Endothelial cell of hepatic sinusoid (primary cell): ENCODE data around the gene R3HDML.
"Not testable (repeated sequence)": the region's sequence is repeated elsewhere in the genome, so short reads cannot be mapped to it uniquely, and the experiment has no call there.

Experiments
- in situ Hi-C: cut with HindIII; loops from 2 replicates; pipeline ENCODE4 v1.10.0; 2017; ENCODE audit warnings: low sequenced_read_pairs

R3HDML gene

DNA sequence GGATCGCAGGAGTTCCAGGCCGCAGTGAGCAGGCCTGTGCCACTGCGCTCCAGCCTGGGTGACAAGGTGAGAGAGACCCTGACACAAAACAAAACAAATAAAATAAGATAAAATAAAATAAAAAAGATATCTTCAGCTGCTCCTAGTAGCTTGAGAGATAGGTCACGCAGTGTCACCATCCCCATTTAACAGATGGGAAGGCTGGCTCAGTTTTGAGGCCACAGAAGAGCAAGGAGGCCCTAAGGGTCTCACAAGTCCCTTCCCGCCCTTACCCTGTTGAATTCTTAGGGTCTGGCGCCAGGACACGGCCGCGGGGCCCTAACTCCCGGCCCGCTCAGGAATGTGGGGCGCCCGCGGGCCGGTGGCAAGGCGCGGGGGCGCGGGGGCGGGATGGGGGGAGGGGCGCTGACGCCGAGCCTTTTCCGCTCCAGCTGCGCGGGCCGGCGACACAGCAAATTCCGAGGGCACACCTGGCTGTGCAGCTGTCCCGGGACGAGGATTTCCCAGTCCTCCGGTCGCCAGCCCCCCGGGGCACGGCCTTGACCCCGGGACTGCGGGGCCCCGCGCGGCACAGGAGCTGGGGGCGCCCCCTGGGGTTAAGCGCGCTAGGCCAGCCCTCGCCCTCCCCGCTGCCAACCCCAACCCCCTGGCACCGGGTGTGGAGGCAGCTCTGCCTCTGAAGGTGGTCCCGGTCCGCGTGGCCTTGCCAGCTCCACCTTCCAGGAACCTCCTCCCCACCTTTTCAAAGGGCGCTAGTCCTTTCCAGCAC lies 10.3 kb upstream of the R3HDML start:
- in situ Hi-C loops = loop anchor here (10.0 kb wide), 1 partner anchor 232 kb away; no protein-coding TSS in a partner anchor

DNA sequence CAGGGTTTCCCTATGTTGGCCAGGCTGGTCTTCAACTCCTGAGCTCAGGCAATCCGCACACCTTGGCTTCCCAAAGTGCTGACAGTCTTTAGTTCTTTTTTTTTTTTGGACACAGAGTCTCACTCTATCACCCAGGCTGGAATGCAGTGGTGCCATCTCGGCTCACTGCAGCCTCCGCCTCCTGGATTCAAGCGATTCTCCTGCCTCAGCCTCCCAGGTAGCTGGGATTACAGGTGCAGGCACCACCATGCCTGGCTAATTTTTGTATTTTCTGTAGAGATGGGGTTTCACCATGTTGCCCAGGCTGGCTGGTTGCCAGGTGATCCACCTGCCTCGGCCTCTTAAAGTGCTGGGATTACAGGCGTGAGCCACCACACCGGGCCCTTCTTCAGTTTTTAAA lies 9.1 kb upstream of the R3HDML start:
- in situ Hi-C loops = loop anchor here (10.0 kb wide), 1 partner anchor 233 kb away; no protein-coding TSS in a partner anchor

DNA sequence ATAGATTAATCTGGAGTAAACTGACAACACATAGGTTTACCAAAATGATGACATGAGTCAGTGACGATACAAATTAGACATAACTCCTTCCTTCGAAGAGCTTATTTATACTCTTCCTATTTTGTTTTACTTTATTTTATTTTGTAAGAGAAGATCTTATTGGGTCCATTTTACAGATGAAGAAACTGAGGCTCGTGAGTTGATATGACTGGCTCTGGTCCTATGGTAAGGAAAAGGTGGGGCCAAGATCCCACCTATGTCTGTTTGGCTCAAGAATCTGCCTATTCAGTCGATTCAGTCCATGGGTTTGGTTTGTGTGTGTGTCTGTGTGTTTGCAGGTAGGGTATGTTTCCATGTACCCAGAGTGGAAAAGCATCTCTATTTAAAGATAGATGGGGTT lies 8.4 kb upstream of the R3HDML start:
- in situ Hi-C loops = loop anchor here (10.0 kb wide), 1 partner anchor 234 kb away; no protein-coding TSS in a partner anchor

DNA sequence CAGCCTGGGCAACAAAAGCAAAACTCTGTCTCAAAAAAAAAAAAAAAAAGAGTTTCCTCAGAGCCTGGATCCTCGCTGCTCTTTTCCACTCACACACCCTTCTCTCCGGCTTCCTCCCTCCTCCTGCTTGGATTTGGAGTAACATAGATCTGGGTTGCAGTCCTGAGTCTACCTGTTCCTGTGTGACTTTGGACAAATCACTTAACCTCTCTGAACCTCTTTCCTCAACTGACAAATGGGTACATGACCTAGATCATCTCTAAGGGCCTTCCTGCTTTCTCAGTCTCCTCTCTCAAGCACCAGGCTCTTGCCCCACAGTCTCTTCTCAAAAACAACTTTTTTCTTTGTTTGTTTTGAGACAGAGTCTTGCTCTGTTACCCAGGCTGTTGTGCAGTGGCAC lies 5.6 kb upstream of the R3HDML start:
- in situ Hi-C loops = no loop called here

DNA sequence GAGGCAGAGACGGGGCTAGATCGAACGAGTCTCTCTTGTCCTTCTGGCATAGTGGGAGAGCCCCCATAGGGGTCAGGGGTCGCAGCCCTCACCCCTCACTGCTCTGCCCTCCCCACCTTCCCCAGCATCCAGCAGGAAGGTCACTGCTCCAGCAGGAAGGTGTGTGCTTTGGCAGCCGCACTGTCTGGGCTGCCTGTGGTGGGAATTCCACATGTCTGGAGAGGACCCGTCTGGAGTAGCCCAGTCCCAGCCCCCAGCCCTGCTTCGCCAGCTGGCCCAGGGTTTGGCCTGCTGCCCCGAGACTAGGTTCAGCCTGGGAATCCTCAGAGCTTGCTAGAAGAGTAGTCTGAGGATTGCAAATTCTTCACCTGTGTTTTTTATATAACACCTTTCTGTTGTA lies 2.5 kb upstream of the R3HDML start:
- in situ Hi-C loops = no loop called here

DNA sequence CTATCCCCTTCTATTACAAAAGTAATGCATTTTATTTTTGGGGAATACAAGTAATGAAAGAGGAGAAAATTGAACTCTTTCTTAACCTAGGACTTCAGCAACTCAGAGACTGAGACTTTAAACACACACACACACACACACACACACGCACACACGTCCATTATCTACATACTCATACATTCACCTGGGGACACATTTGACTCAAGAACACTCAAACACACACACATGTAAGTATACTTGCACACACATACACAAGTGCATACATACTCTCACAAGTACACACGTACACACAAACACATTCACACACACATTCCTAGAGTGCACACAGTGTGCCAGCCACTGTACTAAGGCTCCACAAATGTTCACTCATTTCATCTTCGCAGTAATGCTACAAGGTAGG lies 2.1 kb upstream of the R3HDML start:
- in situ Hi-C loops = no loop called here

DNA sequence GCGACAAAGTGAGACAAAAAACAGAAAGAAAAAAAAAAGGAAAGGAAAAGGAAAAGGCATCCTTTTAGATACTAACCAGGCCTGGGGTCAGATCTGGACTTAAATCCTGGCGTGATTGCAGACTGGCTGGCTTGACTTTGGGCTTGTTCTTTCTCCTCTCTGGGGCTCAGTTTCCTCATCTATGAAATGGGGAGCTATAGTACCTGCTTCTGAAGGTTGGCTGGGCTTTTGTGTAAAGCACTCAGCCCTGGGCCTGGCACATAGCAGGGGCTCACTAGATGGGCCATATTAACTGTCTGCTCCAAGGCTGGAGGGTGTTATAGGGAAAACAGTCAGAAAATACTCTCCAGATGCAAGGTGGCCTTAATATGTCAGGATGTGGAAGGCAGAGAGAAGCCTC lies 1.2 kb upstream of the R3HDML start:
- in situ Hi-C loops = no loop called here

DNA sequence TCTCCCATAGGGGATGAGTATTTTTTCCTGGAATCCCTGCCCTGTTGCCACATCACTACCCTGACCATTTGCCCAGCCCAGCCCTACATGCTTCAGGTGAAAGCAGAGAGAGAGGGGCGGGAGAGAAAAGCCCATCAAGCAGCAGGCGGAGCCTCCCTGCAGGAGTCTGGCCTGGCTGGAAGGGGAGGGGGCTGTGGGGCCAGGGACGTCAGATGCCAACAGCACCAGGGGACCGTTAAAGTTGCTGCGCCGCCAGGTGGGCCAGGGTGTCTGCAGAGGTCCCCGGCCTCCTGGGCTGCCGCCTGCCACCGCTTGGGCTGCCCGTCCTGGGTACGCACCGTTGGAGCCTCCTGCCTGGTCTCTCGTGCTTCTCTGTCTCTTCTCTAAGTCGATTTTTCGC lies 757 bp upstream of the R3HDML start:
- in situ Hi-C loops = no loop called here

DNA sequence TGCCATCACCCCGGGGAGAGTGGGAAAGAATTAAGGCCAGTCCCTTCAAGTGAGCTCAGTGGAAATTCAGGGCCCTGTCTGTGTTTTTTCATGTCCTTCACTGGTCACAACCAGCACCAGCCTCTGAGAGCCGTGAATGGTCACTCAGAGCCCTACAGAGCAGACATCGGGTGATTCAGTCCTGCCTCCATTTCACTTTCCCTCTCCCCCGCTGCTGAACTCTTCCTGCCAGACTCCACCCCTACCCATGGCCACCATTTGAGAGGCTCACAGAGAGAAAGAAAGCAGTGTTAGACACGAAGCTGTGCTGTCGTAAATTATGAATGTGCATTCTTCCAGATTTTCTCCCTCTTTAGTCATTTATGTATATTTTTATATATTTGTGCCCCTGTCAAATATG lies 5.4 kb downstream of the R3HDML start:
- in situ Hi-C loops = no loop called here

DNA sequence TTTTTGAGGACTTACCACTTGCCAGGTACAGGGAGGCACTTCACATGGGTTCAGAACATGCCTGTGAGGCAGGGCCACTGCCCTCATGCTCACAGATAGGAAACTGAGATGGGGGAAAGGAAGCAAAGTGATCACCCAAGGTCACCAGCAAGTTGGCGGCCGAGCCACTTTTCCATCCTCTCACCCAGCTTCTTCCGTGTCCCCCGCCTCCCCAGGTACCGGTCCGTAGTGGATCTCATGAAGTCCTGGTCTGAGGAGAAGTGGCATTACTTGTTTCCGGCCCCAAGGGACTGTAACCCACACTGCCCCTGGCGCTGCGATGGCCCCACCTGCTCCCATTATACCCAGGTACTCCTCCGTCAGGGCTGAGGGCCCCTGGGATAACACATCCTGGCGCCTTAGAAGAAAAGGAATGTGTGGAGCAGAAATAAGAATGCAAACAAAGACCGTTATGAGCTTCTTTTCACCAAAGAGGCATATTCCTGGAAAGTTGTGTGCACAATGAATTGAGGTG lies 6.4 kb downstream of the R3HDML start:
- in situ Hi-C loops = no loop called here

DNA sequence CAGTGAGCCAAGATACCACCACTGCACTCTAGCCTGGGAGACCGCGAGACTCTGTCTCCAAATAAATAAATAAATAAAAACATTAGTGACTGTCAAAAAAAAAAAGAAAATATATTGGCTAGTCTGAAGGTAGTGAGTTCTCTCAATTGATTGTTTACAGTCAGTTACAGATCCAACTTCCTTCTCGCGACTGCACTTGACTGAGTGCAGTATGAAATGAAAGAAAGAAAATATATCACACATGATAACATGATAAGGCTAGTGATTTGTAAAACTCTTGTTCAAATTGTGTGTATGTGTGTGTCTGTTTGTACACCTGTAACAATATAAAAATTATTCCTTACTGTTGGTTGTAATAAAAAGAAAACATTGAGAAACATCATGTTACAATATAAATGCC lies 7.9 kb downstream of the R3HDML start:
- in situ Hi-C loops = no loop called here

DNA sequence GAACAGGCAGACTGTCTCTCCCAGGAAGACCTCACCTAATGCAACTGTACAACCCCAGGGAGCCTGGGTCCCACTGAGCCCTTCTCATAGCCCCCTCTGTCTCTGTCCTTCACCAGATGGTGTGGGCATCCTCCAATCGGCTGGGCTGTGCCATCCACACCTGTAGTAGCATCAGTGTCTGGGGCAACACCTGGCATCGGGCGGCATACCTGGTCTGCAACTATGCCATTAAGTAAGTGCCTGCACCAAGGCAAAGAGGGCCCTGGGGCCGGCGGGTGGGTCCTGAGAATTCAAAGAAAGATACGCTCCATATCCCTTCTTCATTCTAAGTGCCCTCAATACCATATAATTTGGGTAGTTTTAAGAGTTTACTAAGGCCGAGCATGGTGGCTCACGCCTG lies 8.3 kb downstream of the R3HDML start:
- in situ Hi-C loops = no loop called here

DNA sequence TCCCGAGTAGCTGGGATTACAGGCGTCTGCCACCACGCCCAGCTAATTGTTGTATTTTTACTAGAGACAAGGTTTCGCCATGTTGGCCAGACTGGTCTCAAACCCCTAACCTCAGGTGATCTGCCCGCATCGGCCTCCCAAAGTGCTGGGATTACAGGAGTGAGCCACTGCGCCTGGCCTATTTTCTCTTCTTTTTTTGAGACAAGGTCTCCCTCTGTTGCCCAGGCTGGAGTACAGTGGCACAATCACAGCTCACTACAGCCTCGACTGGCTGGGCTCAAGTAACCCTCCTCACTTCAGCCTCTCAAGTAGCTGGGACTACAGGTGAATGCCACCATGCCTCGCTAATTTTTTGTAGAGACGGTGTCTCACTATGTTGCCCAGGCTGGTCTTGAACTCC lies 9.1 kb downstream of the R3HDML start:
- in situ Hi-C loops = not testable (repeated sequence)

DNA sequence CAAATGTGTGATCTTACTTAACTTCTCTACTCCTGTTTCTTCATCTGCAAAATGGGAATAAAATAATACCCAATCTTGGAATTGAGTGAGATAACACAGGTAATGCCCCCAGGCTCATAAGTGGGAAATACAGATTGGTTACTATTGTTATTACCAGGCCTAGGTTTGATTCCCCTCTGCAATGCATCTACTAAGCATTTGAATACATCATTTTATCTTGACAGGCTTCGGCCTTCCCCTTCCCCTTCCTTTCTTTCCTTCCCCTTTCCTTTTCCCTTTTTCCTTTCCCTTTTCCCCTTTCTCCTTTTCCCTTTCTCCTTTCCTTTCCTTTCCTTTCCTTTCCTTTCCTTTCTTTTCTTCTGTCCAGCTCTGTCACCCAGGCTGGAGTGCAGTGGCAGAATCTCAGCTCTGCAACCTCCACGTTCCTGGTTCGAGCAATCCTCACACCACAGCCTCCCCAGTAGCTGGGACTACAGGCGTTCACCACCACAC lies 11.4 kb downstream of the R3HDML start:
- in situ Hi-C loops = no loop called here

DNA sequence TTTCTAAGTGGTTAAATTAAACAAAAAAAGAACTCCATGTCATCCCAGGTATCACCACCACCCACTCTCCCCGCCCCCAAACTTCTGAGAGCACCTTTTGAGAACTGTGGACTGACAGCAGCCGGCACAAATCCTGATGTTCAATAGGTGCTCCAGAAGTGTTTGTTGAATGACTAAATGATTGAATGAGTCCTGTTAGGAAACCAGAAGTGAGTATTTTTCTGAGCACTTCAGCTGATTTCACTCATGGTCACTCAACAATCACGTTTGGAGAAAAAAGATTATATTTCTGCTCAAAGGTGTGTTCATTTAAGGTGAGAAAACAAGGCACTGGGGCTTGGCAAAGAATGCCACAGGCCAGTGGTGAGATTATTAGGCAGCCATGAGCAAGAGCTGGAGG lies 12.5 kb downstream of the R3HDML start:
- in situ Hi-C loops = no loop called here

DNA sequence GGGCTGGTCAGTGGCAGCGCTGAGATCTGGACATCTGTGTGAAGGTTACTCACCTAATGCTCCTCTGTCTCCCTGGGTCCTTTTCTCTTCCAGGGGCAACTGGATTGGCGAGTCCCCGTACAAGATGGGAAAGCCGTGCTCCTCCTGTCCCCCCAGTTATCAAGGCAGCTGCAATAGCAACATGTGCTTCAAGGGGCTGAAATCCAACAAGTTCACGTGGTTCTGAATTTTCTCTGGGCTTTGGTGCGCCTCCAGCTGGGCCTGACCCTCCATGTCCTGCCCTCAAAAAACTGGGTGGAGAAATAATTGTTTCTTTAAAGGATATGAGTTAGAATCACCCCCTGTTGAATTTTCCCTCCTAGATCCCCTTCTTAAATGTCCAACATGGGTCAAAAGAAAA lies 13.7 kb downstream of the R3HDML start:
- in situ Hi-C loops = no loop called here

DNA sequence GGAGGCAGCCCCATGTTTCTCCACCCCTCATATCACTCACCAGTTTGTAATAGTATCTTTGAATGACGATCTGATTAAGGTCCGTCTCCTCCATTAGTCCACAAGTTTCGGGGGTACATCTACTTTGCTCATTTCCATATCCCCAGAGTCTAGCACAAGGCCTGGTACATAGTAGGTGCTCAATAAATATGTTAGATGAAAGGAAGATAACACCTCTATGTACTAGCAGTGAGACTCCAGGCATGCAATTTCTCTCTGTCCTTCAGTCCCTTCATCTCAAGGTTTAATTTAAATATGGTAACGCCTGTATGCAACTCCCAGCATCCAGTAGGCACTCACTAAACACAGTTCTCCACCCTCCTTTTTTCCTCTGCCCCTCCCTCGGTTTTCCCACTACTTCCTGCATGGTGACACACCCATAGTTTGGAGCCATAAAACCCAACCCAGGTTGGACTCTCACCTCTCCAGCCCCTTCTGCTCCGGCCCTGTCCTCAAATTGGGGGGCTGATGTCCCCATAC lies 18.2 kb downstream of the R3HDML start:
- in situ Hi-C loops = no loop called here

DNA sequence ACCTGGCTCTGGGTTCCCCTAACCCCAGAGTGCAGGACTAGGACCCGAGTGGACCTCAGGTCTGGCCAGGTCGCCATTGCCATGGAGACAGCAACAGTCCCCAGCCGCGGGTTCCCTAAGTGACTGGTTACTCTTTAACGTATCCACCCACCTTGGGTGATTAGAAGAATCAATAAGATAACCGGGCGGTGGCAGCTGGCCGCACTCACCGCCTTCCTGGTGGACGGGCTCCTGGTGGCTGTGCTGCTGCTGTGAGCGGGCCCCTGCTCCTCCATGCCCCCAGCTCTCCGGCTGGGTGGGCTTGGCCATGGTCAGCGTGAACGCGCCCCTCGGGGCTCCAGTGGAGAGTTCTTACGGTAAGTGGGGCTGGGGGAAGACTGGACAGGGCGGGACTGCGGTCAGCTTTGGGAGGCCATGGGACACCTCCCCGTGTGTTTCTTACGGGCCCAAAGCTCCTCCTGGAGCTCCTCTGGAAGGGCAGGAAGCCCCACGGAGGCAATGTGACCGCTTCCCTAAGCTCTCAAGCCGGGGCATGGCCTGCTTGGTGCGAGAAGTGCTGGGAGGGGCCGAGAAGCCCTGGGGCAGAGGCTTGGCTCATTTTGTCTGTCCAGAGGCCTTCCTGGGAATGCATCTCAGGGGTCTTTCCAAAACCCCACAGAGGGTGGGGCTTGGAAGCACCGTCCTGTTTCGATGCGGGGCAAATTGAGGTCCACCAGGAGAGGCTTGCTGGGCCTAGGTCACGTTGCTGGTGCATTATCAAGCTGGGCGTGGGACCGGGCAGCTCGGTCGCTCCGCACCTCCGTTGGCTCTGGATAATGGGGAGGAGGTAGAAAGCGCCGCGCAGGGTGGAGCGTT lies 18.9 kb downstream of the R3HDML start, which contains the start of gene HNF4A:
HNF4A (plus strand) TSS at position 202 of the 855 bp plus-strand sequence; CDS start at position 308, 106 bp downstream.
- in situ Hi-C loops = no loop called here

DNA sequence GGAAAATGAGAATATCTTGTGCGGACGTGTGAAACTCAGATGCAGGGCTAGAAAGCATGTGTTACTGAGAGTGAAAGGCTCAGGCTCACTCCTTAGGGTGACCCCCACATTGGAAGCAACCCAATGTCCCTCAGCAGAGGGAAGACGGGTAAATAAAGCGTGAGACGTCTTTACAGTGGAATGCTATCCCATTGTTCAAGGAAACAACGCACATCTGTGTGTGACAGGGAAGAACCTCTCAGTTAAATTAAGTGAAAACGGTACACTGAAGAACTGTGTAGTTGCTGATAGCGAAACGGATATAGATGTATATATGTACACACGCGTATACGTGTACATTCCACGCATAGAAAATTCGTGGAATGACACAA lies 19.5 kb downstream of the R3HDML start:
- in situ Hi-C loops = no loop called here

DNA sequence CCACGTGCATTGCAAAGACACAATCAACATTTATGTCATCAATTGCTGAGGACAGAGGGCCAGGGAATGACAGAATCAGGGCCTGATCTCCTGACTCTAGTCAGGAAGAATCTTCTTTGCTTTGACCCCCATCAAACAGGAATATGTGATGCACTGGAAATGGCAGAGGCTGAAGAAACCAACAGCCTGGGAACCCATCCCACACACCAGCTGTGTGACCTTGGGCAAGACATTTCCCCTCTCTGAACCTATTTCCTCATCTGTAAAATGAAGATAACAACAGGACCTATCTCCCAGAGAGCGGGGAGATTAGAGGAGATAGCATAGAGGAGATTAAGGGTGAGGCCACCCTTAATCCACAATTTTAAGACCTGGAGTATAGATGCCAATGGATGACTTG lies 20.2 kb downstream of the R3HDML start:
- in situ Hi-C loops = no loop called here

DNA sequence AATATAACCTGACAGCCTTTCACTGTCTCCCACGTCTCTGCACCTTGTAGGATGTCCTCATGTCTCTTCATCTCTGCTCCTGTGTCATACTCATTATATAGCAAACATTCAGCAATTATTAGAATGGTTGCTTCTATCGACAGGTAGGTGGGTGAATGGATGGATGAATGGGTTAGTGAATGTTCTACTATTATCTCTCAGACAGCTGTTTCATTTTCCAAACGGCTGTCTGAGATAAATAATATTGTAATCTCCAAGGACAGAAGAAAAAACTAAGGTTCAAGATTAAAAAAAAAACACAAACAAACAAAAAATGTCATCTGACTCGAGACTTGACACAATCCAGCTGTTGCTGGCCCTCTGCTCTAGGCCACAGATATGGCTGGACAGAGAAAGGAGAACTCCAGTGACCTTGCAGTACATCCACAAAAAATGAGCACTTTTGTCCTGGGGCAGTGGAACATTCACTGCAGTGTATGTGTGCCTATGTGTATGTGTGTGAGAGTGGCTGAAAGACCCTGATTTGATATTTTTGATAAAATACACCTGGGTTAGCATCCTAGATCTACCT lies 20.8 kb downstream of the R3HDML start:
- in situ Hi-C loops = no loop called here
